SK-MEL-5 (cell line): ENCODE data around the gene ALDH1B1. TPM values are rescaled to one million over a fixed set of nuclear protein-coding genes. Genes with fewer than 3 reads are reported as not detected.
"Not testable (repeated sequence)": the region's sequence is repeated elsewhere in the genome, so short reads cannot be mapped to it uniquely, and the experiment has no call there.

Source experiments
- DNase-seq: peaks from one replicate; pipeline ENCODE4 v3.0.0-alpha.2; 2016; ENCODE audit warnings: low read depth, low spot score
- in situ Hi-C: cut with HindIII; loops from 2 replicates; pipeline ENCODE4 v1.10.0; 2016; ENCODE audit warnings: low sequenced_read_pairs, high pct_unique_total_duplicates, low pct_unique_long_range_greater_than_20kb
- total RNA-seq: library from RNA; depleted of rRNA; stranded (reverse); fragments of >200 nt; shearing (Covaris generic); gene quantifications from 2 replicates; pipeline ENCODE4 v1.2.3, GENCODE V29; 2014

ALDH1B1 gene
- total RNA-seq, 1 experiment from 2014 or later, result 50.2 TPM

- in situ Hi-C loops, result no loop called here
- DNase-seq, result no peak
These were observed 33.2 kb upstream of the ALDH1B1 start for GRCh38 chr9:38359297-38359653.

- in situ Hi-C loops, result no loop called here
- no peak for DNase-seq
These were observed 32.7 kb upstream of the ALDH1B1 start for GRCh38 chr9:38359689-38360385.

- DNase-seq, result no peak
- in situ Hi-C loops, result no loop called here
These were observed 31.5 kb upstream of the ALDH1B1 start for GRCh38 chr9:38360839-38361472.

GRCh38 chr9:38361473-38361850 lies 31.0 kb upstream of the ALDH1B1 start:
- in situ Hi-C loops, result no loop called here
- DNase-seq, result no peak

- peak; percentile 69 for DNase-seq
- in situ Hi-C loops, result no loop called here
These were observed 29.5 kb upstream of the ALDH1B1 start for GRCh38 chr9:38362852-38363588.

- DNase-seq, result no peak
- in situ Hi-C loops, result no loop called here
These were observed 28.9 kb upstream of the ALDH1B1 start for GRCh38 chr9:38363589-38363925.

GRCh38 chr9:38367898-38368297 lies 24.6 kb upstream of the ALDH1B1 start:
- in situ Hi-C loops, result no loop called here
- DNase-seq, result no peak

- no peak for DNase-seq
- in situ Hi-C loops, result no loop called here
These were observed 23.8 kb upstream of the ALDH1B1 start for GRCh38 chr9:38368731-38369130.

- in situ Hi-C loops, result no loop called here
These were observed 22.3 kb upstream of the ALDH1B1 start for GRCh38 chr9:38370176-38370575.

GRCh38 chr9:38371495-38371894 lies 21.0 kb upstream of the ALDH1B1 start:
- peak; percentile 55 for DNase-seq
- in situ Hi-C loops, result no loop called here

More at GRCh38 chr9:38370176-38370575, 22.3 kb upstream of the ALDH1B1 start:
- DNase-seq, result no peak

- in situ Hi-C loops, result no loop called here
- DNase-seq, result no peak
These were observed 19.5 kb upstream of the ALDH1B1 start for GRCh38 chr9:38372762-38373619.

GRCh38 chr9:38373679-38374078 lies 18.8 kb upstream of the ALDH1B1 start:
- no peak for DNase-seq
- in situ Hi-C loops, result no loop called here

- no peak for DNase-seq
- in situ Hi-C loops, result no loop called here
These were observed 17.5 kb upstream of the ALDH1B1 start for GRCh38 chr9:38374847-38375571.

- no peak for DNase-seq
- in situ Hi-C loops, result no loop called here
These were observed 16.9 kb upstream of the ALDH1B1 start for GRCh38 chr9:38375572-38375963.

- DNase-seq, result no peak
- in situ Hi-C loops, result no loop called here
These were observed 16.4 kb upstream of the ALDH1B1 start for GRCh38 chr9:38376021-38376670.

GRCh38 chr9:38377336-38378083 lies 15.0 kb upstream of the ALDH1B1 start:
- DNase-seq, in situ Hi-C loops: not testable (repeated sequence)
